GM23338 (cell line): Measurements from ENCODE around the gene STAT1. TPM values are rescaled to one million over a fixed set of nuclear protein-coding genes. Genes with fewer than 3 reads are reported as not detected.

Experiments
- ATAC-seq: fragments of 200-7000 bp; cut with Tn5 transposase; 3 replicates; pipeline ENCODE4 v1.9.1; 2020
- DNase-seq: peaks from one replicate; pipeline ENCODE4 v3.0.0-alpha.2; 2015; ENCODE audit warnings: low spot score
- H2AFZ ChIP-seq: fragments of 200-600 bp; sonication (generic); 2 replicates; pipeline ENCODE4 v1.8.0; 2016; ENCODE audit warnings: antibody characterized with exemption, mild to moderate bottlenecking, moderate library complexity
- H3F3A ChIP-seq: fragments of 200-600 bp; sonication (generic); replicated peaks from 2 replicates; pipeline ENCODE4 v1.8.0; 2017; ENCODE audit warnings: antibody characterized with exemption, mixed run types, low read depth
- H3K27ac ChIP-seq: fragments of 200-600 bp; sonication (generic); 2 replicates; pipeline ENCODE4 v1.6.1; 2016; ENCODE audit warnings: low read depth
- H3K27me3 ChIP-seq: fragments of 200-600 bp; sonication (generic); 2 replicates; pipeline ENCODE4 v1.8.0; 2016; ENCODE audit warnings: mild to moderate bottlenecking, mixed run types, moderate library complexity; ENCODE audit not compliant: insufficient read depth
- H3K36me3 ChIP-seq: fragments of 200-600 bp; sonication (generic); 2 replicates; pipeline ENCODE4 v1.8.0; 2016; ENCODE audit warnings: mild to moderate bottlenecking; ENCODE audit not compliant: insufficient read depth
- H3K4me1 ChIP-seq: fragments of 200-600 bp; sonication (generic); 2 replicates; pipeline ENCODE4 v1.8.0; 2016; ENCODE audit warnings: mild to moderate bottlenecking, moderate library complexity; ENCODE audit not compliant: insufficient read depth
- H3K4me2 ChIP-seq: fragments of 200-600 bp; sonication (generic); 2 replicates; pipeline ENCODE4 v1.7.1; 2017; ENCODE audit warnings: mixed run types
- H3K4me3 ChIP-seq: fragments of 200-600 bp; sonication (generic); 2 replicates; pipeline ENCODE4 v1.6.1; 2016; ENCODE audit warnings: mixed run types
- H3K79me2 ChIP-seq: fragments of 200-600 bp; sonication (generic); replicated peaks from 2 replicates; pipeline ENCODE4 v1.8.0; 2017; ENCODE audit warnings: mild to moderate bottlenecking; ENCODE audit not compliant: insufficient read depth
- H3K9me2 ChIP-seq: fragments of 200-600 bp; sonication (generic); 2 replicates; pipeline ENCODE4 v1.8.0; 2017; ENCODE audit not compliant: insufficient read depth
- H4K20me1 ChIP-seq: fragments of 200-600 bp; sonication (generic); replicated peaks from 2 replicates; pipeline ENCODE4 v1.8.0; 2017; ENCODE audit warnings: mild to moderate bottlenecking; ENCODE audit not compliant: insufficient read depth
- H3K27ac Mint-ChIP-seq: 2 replicates; pipeline ENCODE4 v1.8.0; 2020; ENCODE audit warnings: inconsistent platforms, mild to moderate bottlenecking, moderate library complexity, mixed read lengths
- H3K27me3 Mint-ChIP-seq: 3 replicates; pipeline ENCODE4 v1.8.0; 2022; ENCODE audit warnings: low read depth, mild to moderate bottlenecking, moderate library complexity, mixed read lengths, inconsistent platforms; ENCODE audit not compliant: insufficient read depth, poor library complexity
- H3K36me3 Mint-ChIP-seq: 3 replicates; pipeline ENCODE4 v1.8.0; 2021; ENCODE audit warnings: low read depth, mild to moderate bottlenecking, inconsistent platforms, moderate library complexity, mixed read lengths
- H3K4me1 Mint-ChIP-seq: 3 replicates; pipeline ENCODE4 v1.8.0; 2020; ENCODE audit warnings: mild to moderate bottlenecking, inconsistent platforms, mixed read lengths
- H3K4me3 Mint-ChIP-seq: 3 replicates; pipeline ENCODE4 v1.8.0; 2021; ENCODE audit warnings: moderate library complexity, mild to moderate bottlenecking, inconsistent platforms, mixed read lengths
- H3K9me3 Mint-ChIP-seq: 3 replicates; pipeline ENCODE4 v1.8.0; 2020; ENCODE audit warnings: moderate library complexity, mild to moderate bottlenecking, inconsistent platforms, mixed read lengths
- CREB1 ChIP-seq: fragments of 250-450 bp; sonication (Bioruptor Pico); IDR thresholded peaks from 2 replicates; pipeline ENCODE4 v1.5.0; 2020; ENCODE audit warnings: low read depth, mild to moderate bottlenecking, moderate library complexity
- CTCF ChIP-seq, 2 experiments: fragments of 200-600 bp in 1 of 2; sonication (generic) in 1 of 2; conservative IDR thresholded peaks; 2 replicates each; pipeline versions ENCODE4 v1.5.1 to v1.6.1; 2016 to 2017; ENCODE audit warnings: antibody characterized with exemption in 2 of 2, low read depth in 2 of 2, mild to moderate bottlenecking in 2 of 2, moderate library complexity in 1 of 2
- ETS1 ChIP-seq: IDR thresholded peaks from 2 replicates; pipeline ENCODE4 v1.6.1; 2016; ENCODE audit warnings: antibody characterized with exemption
- EZH2 ChIP-seq: fragments of 200-600 bp; sonication (generic); IDR thresholded peaks from one replicate; pipeline ENCODE4 v1.8.0; 2017; ENCODE audit warnings: antibody characterized with exemption, mild to moderate bottlenecking, low read depth; ENCODE audit not compliant: unreplicated experiment
- EZH2phosphoT487 ChIP-seq: fragments of 200-600 bp; sonication (generic); IDR thresholded peaks from one replicate; pipeline ENCODE4 v1.8.1; 2018; ENCODE audit warnings: antibody characterized with exemption; ENCODE audit not compliant: unreplicated experiment
- JUNB ChIP-seq: IDR thresholded peaks from one replicate; pipeline ENCODE4 v1.6.1; 2016; ENCODE audit warnings: antibody characterized with exemption; ENCODE audit not compliant: unreplicated experiment
- NANOG ChIP-seq: IDR thresholded peaks from 2 replicates; pipeline ENCODE4 v1.6.1; 2016; ENCODE audit warnings: antibody characterized with exemption, borderline replicate concordance
- POLR2AphosphoS5 ChIP-seq: IDR thresholded peaks from 2 replicates; pipeline ENCODE4 v1.6.1; 2016; ENCODE audit warnings: antibody characterized with exemption, low read depth
- STAT1 ChIP-seq: IDR thresholded peaks from one replicate; pipeline ENCODE4 v1.6.1; 2016; ENCODE audit warnings: antibody characterized with exemption; ENCODE audit not compliant: unreplicated experiment
- ZNF114 ChIP-seq: fragments of 250-450 bp; sonication (Bioruptor Pico); IDR thresholded peaks from 2 replicates; pipeline ENCODE4 v1.5.0; 2020; ENCODE audit warnings: mild to moderate bottlenecking, moderate library complexity
- ZNF331 ChIP-seq: fragments of 250-450 bp; sonication (Bioruptor Pico); IDR thresholded peaks from 2 replicates; pipeline ENCODE4 v1.5.0; 2020; ENCODE audit warnings: low read depth, mild to moderate bottlenecking, moderate library complexity
- ZNF462 ChIP-seq: fragments of 250-450 bp; sonication (Bioruptor Pico); IDR thresholded peaks from 2 replicates; pipeline ENCODE4 v1.5.0; 2020; ENCODE audit warnings: mild to moderate bottlenecking, moderate library complexity
- polyA plus RNA-seq: library from polyadenylated mRNA; unstranded; fragments of >200 nt; fragmentation: Nextera tagmentation; extraction: Ambion mirVana; gene quantifications from 2 replicates; pipeline ENCODE4 v1.2.1, GENCODE V29; 2016
- total RNA-seq: library from RNA; depleted of rRNA; stranded (reverse); fragments of >200 nt; shearing (Covaris generic); gene quantifications from 2 replicates; pipeline ENCODE4 v1.2.3, GENCODE V29; 2014

The STAT1 gene
- total and polyA plus RNA-seq, 2 experiments from 2014 or later = 15.1 to 47.4 TPM

- TF ChIP-seq CTCF (conservative IDR thresholded peaks at IDR 0.05; ENCODE audit: low read depth in 2 of 2) = no peak
- TF ChIP-seq NANOG = no peak
- no peak for TF ChIP-seq ZNF331 (CRISPR knock-in tag)
- TF ChIP-seq EZH2 = no peak
- no peak for TF ChIP-seq JUNB
These were observed 908 bp downstream of the STAT1 start (continued) for GRCh38 chr2:191012845-191013681.

- H3K4me3 ChIP-seq = peak overlapping the region; percentile 74; the same call in 1 of the 2 replicates
- H3K4me1 Mint-ChIP-seq = no peaks in the 10 kb centered on the region
- H3K27me3 Mint-ChIP-seq = no peaks in the 10 kb centered on the region
- H3K4me1 ChIP-seq = peaks cover 16% of the 10 kb centered on the region
- peaks cover 25% of the 10 kb centered on the region for H3K27me3 ChIP-seq
- H3K79me2 ChIP-seq = peaks cover 19% of the 10 kb centered on the region
- no peak overlapping the region for H3K4me3 Mint-ChIP-seq
- no peak for ATAC-seq
- no peak overlapping the region for H2AFZ ChIP-seq
- H3K4me2 ChIP-seq = peak overlapping the region; percentile 85; the same call in 1 of the 2 replicates
- H3F3A ChIP-seq = peaks cover 5% of the 10 kb centered on the region; the same call in 1 of the 2 replicates
- H3K36me3 Mint-ChIP-seq = peaks cover 11% of the 10 kb centered on the region
- no peak overlapping the region for H3K27ac ChIP-seq
- H3K36me3 ChIP-seq = peaks cover 9% of the 10 kb centered on the region; the same call in 1 of the 2 replicates
- H3K9me3 Mint-ChIP-seq = no peaks in the 10 kb centered on the region
- H3K9me2 ChIP-seq = no peaks in the 10 kb centered on the region; the same call in 1 of the 2 replicates
- DNase-seq = no peak
- H4K20me1 ChIP-seq = no peaks in the 10 kb centered on the region; the same call in none of the 2 replicates
- no peak overlapping the region for H3K27ac Mint-ChIP-seq
- TF ChIP-seq EZH2phosphoT487 (no peak), JUNB (no peak), ZNF114 (CRISPR knock-in tag) (no peak), POLR2AphosphoS5 (no peak), STAT1 (no peak), ETS1 (no peak), EZH2 (no peak), ZNF331 (CRISPR knock-in tag) (no peak), NANOG (no peak), CTCF (conservative IDR thresholded peaks at IDR 0.05; ENCODE audit: low read depth in 2 of 2) (no peak), ZNF462 (CRISPR knock-in tag) (no peak), CREB1 (CRISPR knock-in tag) (no peak)
These were observed 1.6 kb downstream of the STAT1 start for GRCh38 chr2:191012346-191012745.
